Measurements from ENCODE around the gene MVP. TPM values are rescaled to one million over a fixed set of nuclear protein-coding genes. Genes with fewer than 3 reads are reported as not detected.
"Not testable (repeated sequence)": the region's sequence is repeated elsewhere in the genome, so short reads cannot be mapped to it uniquely, and the experiment has no call there.

MVP gene
- total RNA-seq, 4 donors from 2014 or later, result 82.2 to 162 (median 129) TPM

- H3K9me3 ChIP-seq, result no peaks in the 10 kb centered on the region
- peaks cover 30% of the 10 kb centered on the region for H3K27me3 ChIP-seq
- TF ChIP-seq POLR2AphosphoS5 (IDR thresholded peaks at IDR 0.05), result no peak
- no peak for TF ChIP-seq CTCF (IDR thresholded peaks at IDR 0.05)
- TF ChIP-seq POLR2A (IDR thresholded peaks at IDR 0.05), result no peak
- no peak for TF ChIP-seq EP300 (IDR thresholded peaks at IDR 0.05)
- no peaks in the 10 kb centered on the region for H3K4me1 ChIP-seq
- WGBS, 2 donors (ENCODE audit: low coverage in 1 of 2), result 83% methylated on average over 1 of the region's 10 CpGs; no CpG with 5 or more reads in 1 of the 2 donors
- H3K36me3 ChIP-seq, result no peaks in the 10 kb centered on the region
- H3K27ac ChIP-seq, result no peak overlapping the region
- H3K4me3 ChIP-seq, result no peak overlapping the region
- ATAC-seq, result no peak
Observed at GRCh38 chr16:29779474-29779873, 40.8 kb upstream of the MVP start.

GRCh38 chr16:29783094-29783953 lies 36.9 kb upstream of the MVP start:
- H3K4me3 ChIP-seq, H3K4me1 ChIP-seq, H3K27ac ChIP-seq, H3K9me3 ChIP-seq, ATAC-seq, H3K36me3 ChIP-seq: not testable (repeated sequence)
- WGBS, 2 donors (ENCODE audit: low coverage in 1 of 2), result 58 to 85% methylated on average over 10 to 13 of the region's 13 CpGs
- peaks cover 27% of the 10 kb centered on the region for H3K27me3 ChIP-seq

- no peaks in the 10 kb centered on the region for H3K36me3 ChIP-seq
- no peak overlapping the region for H3K4me3 ChIP-seq
- H3K9me3 ChIP-seq, result no peaks in the 10 kb centered on the region
- peaks cover 19% of the 10 kb centered on the region for H3K27me3 ChIP-seq
- WGBS, 2 donors (ENCODE audit: low coverage in 1 of 2), result 94 to 100% methylated on average over 2 of the region's 2 CpGs
- no peak overlapping the region for H3K27ac ChIP-seq
- TF ChIP-seq POLR2AphosphoS5 (IDR thresholded peaks at IDR 0.05), result no peak
- H3K4me1 ChIP-seq, result peaks cover 0 to 8% (median 0%) of the 10 kb centered on the region in 3 donors
- no peak for ATAC-seq
Observed at GRCh38 chr16:29784157-29784556, 36.1 kb upstream of the MVP start.

DNA sequence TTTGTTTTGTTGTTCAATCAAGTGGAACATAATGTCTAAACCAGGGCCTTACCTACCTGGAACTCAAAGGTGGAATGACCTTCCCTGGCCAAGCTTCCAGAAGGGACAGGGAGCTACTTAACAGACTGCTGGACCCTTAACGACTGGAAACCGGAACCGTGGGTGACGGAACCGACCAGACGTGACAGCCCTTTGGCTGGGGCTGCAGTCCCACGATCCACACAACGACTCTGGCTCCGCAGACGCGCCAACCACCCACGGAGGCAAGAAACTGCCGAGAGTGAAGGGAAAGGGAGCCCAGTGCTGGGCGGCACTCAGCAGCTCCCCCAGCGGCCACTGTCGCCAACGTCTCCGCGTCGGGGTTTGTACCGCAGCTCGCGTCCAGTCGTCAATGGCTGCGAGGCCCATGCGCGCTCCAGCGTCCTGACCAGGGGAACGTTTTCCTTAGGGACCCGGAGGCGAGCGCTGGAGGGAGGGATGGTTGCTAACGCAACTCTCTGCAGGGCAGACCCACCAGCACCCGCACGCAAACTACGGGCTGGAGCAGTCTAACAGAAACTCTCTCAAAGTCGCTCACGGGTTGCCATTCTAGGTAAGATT lies 35.3 kb upstream of the MVP start:
- 0 to 7% methylated on average over 4 to 15 of the region's 38 CpGs for WGBS, 2 donors (ENCODE audit: low coverage in 1 of 2)
- peak; percentile 91 for ATAC-seq
- no peaks in the 10 kb centered on the region for H3K9me3 ChIP-seq
- TF ChIP-seq CTCF (IDR thresholded peaks at IDR 0.05), result peak; percentile 63 to 84 (median 72)
- no peak for TF ChIP-seq EP300 (IDR thresholded peaks at IDR 0.05)
- TF ChIP-seq POLR2AphosphoS5 (IDR thresholded peaks at IDR 0.05), result no peak
- TF ChIP-seq POLR2A (IDR thresholded peaks at IDR 0.05), result no peak
- peak overlapping the region; percentile 2 to 34 for H3K4me3 ChIP-seq
- H3K27me3 ChIP-seq, result peaks cover 11% of the 10 kb centered on the region
- H3K36me3 ChIP-seq, result no peaks in the 10 kb centered on the region
- no peak overlapping the region for H3K27ac ChIP-seq
- peaks cover 0 to 15% (median 5%) of the 10 kb centered on the region in 3 donors for H3K4me1 ChIP-seq

- H3K27ac ChIP-seq, H3K27me3 ChIP-seq, H3K9me3 ChIP-seq, ATAC-seq, H3K4me3 ChIP-seq, H3K36me3 ChIP-seq: not testable (repeated sequence)
- 73 to 83% methylated on average over 3 to 4 of the region's 4 CpGs for WGBS, 2 donors (ENCODE audit: low coverage in 1 of 2)
- H3K4me1 ChIP-seq, result peaks cover 0 to 32% (median 13%) of the 10 kb centered on the region in 3 donors
Observed at GRCh38 chr16:29787155-29787554, 33.1 kb upstream of the MVP start.

- WGBS, 2 donors (ENCODE audit: low coverage in 1 of 2), result 90% methylated on average over 4 of the region's 20 CpGs; no CpG with 5 or more reads in 1 of the 2 donors
- TF ChIP-seq POLR2A (IDR thresholded peaks at IDR 0.05), result no peak
- TF ChIP-seq EP300 (IDR thresholded peaks at IDR 0.05), result no peak
- TF ChIP-seq CTCF (IDR thresholded peaks at IDR 0.05), result no peak
- no peak for TF ChIP-seq POLR2AphosphoS5 (IDR thresholded peaks at IDR 0.05)
- no peak for ATAC-seq
- H3K27ac ChIP-seq, result peak overlapping the region; percentile 76 to 92 (median 90)
- H3K36me3 ChIP-seq, result no peaks in the 10 kb centered on the region
- peaks cover 0 to 35% (median 13%) of the 10 kb centered on the region in 3 donors for H3K4me1 ChIP-seq
- H3K27me3 ChIP-seq, result no peaks in the 10 kb centered on the region
- H3K9me3 ChIP-seq, result no peaks in the 10 kb centered on the region
- H3K4me3 ChIP-seq, result peak overlapping the region; percentile 60 to 89
Observed at GRCh38 chr16:29789775-29790182, 30.5 kb upstream of the MVP start.

Measured in gastroesophageal sphincter (tissue), 4 donors.